Dermis microvascular lymphatic vessel endothelial cell (primary cell): Measurements from ENCODE around the gene TXNDC15. TPM values are rescaled to one million over a fixed set of nuclear protein-coding genes. Genes with fewer than 3 reads are reported as not detected.

ENCODE experiments used
- DNase-seq, 2 donors: peaks; one replicate each; pipeline versions ENCODE4 v3.0.0 to v3.0.0-alpha.2; 2010; ENCODE audit warnings: low read depth in 2 of 2
- total RNA-seq: library from RNA; depleted of rRNA; stranded (reverse); fragments of >200 nt; gene quantifications from 2 replicates; pipeline ENCODE4 v1.2.1, GENCODE V29; 2014

The TXNDC15 gene
- total RNA-seq, 1 donor from 2014 or later: 61.9 TPM

DNA sequence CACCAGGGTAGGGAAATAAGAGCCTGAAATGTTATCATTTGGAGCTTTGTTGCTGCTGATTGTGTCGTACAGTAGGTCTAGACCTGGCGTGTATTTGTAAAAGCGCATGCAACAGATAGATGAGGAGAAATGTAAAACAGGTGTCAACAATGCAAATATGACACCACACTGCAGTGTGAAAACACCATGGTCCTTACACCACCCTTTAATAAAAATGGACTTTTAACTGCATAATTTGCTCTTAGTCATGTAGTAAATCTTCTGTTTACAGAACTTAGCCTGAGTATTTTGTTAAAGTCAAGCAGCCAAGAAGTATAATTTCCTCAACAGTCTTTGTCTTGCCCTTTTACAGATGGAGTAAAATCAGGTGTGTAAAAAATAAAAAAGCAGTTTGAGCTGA, 44.7 kb downstream of the TXNDC15 start:
- DNase-seq: no peak

DNA sequence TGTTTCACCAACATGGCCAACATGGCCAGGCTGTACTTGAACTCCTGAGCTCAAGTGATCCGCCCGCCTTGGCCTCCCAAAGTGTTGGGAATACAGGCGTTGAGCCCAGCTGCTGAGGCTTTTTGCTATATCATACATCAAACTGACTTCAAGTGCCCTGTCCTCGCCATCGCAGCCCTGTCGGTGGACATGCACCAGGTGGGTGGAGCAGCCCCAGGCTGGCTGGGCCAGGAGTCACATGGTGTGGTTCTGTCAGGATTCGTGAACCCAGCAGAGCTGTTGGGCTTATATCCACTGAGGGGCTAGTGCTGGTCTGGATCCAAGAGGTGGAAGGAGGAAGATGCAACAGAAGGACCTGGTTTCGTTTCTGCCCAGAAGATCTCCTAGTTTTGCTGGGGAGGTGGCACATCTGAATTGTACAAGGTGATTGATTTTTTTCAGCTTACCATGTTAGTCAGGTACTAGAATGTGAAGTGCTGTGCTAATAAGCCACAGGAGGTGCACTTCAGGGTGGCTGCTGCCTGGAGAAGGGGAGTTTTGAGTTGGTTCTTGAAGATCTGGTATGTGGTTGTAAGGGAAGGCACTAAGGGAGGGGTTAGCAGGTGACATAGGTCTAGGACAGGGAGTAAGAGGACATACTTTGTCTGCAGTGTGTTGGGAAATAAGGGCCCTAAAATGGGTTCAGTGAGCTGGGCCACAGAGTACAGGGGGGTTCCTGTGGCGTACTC, 46.8 kb downstream of the TXNDC15 start:
- DNase-seq: no peak

DNA sequence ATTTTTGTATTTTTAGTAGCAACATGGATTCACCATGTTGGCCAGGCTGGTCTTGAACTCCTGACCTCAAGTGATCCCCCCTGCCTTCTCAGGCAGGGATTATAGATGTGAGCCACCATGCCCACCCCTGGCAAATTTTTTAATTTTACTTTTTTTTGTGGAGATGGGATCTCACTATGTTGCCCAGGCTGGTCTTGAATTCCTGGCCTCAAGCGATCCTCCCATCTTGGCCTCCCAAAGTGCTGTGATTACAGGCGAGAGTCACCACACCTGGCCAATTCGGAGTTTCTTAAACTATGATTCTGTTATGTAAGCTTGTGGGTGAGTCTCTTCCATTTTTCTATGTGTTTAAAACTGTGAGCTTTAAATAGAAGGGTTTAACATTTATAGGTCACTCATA, 58.3 kb downstream of the TXNDC15 start:
- DNase-seq: no peak

DNA sequence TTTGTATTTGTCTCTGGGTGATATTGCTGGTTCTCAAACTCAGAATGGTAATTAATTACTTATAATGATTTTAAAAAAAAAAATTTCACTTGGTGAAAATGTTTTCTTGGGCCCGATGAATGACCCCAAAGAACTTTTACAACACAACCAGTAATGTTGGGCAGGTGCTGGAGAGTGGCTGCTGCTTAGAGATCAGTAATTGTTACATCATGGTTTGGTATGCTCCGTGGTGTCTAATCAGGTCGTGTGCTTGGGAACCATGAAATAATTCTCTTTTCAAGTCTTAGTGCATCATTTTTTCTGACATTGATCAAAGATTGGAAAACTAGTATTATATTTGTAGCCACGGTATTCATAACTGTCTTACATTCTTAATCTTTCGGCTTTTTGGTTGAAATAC, 60.0 kb downstream of the TXNDC15 start:
- DNase-seq: no peak

DNA sequence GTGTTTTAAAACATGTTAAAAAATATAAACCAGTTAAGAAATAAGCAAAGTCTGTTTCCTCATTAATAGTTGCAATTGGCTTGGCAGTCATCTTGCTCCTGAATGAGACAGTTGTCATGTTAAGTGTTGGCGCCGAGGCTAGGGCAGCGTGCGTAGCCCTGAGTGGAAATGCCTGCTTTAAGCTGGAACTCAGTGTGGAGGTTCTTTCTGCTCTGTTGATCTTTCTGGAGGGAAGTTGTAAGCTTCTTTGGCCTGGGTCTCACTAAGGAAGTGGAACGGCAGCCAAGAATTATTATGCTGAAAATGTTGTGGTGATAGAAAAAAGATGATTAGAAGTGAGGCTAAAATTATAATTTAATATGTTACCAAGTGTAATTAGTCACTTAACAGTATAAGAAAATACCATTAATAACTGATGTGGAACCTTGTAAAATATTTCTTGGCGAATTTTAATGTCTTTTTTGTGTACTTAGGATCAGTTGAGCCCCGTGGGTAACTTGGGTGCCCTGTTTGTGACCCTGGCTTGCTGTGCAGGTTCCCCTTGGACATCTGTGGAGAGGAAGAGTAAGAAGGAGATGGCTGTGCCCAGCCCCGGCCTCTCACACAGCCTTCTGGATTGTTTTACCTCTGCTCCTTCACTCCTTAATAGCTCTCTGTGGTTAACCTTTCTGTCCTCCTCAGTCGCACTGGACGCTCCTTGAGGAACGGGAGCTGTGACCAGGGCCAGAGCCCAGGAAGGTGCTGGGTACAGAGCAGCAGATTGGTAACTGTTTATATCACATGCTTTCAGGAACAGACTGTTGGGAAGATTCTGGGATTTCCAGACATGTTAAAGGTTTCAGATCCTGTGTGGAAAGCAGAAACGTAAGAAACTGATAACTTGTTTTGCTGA, 61.8 kb downstream of the TXNDC15 start:
- DNase-seq: no peak

DNA sequence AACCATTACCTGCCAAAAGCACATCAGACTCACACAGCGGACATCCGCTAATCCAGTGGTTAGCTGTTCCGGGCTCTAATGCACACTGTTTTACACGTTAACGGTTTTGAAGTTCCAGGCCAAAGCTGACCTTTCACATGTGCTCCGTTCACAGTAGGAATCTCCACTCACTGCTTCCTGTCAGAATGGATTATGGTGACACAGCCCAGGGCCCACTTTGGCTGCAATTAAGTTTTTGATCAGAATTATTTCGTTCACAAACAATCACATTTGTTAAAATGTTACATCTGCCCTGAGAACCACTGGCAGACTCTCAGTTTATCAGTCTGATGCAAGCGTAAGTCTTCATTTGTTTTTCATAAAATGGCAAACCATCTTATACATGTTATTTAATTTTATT, 63.4 kb downstream of the TXNDC15 start:
- DNase-seq: no peak

DNA sequence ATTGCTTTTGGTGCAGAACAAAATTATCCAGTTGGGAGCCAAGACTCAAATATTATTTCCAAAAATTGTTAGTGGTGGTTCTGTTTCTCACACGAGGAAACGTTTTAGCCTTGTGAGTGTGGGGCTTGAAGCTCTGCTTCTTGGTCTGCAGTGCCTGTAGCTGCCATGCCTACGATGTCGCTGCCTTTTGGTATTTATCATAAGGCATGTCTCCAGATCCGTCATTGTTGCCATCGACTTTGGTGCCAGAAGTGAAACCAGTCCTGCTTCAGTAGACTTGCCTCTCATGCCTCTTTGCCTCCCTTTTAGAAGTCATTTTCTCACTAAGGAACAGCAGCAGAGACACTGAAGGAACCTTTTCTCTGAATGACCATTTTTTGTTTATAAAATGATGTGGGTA, 63.9 kb downstream of the TXNDC15 start:
- DNase-seq: no peak

DNA sequence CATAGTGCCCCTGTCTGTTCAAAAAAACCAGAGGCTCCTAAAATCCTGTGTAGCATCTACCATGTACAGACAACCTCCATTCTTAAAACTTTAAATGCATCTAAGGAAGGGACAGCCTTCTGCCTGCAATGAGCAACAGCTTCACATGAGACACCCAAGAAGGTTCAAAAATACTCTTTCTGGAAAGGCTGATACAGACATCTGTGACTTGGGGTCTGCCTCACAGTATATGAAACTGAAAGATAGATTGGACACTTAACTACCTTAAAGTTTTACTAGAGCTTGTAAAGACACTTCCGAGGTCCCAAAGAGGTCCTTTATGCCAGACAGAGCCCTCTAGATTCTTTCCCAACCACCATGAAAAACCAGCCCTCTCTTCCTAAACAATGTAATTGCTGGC, 65.3 kb downstream of the TXNDC15 start:
- DNase-seq: no peak

DNA sequence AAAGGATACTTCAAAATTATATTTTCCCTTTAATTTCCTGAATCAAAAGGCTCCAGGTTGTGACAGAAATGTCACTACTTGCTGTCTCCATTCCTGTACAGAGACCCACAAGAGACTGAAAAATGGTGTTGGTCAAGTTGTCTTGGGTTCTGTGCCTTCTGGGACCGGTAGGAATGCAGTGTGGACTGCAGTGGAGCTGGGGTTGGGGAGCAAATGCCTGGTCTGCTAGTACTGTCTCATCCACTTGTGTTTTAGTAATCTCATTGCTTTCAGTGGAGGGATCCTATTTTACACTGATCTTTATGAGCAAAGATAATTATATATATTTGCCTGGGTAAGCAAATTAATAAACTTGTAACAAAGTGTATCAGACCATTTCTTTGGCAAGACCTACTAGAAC, 69.4 kb downstream of the TXNDC15 start:
- DNase-seq: no peak

DNA sequence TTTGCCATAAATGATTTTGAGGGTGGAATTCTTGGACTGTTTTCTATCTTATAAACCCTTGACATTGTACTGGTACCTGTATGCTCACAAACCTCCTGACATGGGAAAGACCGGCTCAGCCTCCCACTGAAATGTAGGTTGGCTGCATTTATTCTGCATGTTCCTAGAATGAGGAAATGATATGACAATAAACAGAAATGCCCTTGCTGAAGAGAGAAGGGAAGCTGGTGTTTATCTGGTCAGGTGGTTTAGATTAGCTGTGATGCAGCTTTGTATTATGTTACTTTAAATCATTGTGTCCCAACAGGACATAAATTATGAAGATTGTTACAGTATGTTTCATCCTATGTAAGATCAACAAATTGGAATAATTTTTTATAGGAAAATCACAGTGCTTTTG, 70.5 kb downstream of the TXNDC15 start:
- DNase-seq: no peak

DNA sequence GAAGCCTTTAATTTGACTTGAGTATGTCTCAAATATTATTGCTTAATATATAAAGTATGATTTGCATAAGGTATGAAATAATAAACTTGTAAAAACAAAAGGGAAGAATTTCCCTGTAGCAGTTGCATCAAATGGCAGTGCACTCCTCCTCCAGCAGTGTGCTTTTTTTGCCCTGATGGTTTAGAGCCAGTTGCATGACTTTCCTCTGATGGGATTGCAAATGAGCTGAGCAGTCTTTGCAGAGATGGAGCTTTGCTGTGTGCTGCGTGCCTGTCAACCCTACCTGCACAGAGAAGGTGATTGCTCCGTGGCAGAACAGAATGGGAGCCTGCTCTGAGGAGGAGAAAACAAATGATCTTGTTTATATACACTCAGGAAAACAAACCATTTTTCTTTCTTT, 70.9 kb downstream of the TXNDC15 start:
- no peak for DNase-seq

DNA sequence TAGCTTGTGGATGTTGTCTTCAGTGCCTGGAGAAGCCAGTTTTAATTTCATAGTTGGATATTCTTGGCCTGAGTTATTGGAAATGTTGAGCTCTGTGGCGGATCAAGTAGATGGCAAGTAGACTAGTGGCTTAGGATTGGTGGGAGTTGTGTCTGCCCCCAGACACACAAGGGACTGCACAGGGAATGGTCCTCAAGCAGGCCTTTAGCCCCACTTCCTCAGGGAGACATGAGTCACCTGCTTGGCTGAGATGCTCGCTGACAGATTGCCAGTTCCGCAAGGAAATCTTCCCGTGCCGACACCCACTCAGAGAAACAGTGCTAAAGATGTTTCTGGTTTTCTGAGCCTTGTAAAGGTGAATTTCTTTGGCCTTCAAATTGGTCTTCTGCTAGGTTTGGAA, 74.7 kb downstream of the TXNDC15 start:
- peak in 1 of 2 donors; percentile 67 for DNase-seq

DNA sequence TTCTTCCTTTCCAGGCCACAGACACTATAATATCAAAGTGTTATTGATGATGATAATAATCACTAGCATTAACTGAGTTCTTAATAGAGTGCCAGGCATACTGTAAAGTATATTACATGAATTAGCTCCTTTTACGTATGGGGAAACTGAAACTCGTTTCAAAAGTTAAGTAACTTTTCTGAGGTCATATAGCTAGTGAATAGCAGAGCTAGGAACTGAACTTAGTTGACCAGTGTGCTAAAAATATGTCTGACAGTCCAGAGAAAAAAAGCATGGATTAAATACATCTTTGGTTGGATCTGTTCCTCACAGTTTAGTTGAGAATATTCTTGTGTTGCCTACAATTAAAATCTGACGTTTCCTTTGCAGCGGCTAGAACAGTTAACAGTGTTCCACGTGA, 75.1 kb downstream of the TXNDC15 start:
- DNase-seq: no peak

Other genes starting within 250 kb of the TXNDC15 start
- gene SAR1B, start 241.5 kb upstream of the TXNDC15 start, total RNA-seq: 20.7 and 26.3 TPM in 2 replicates
- gene SEC24A, start 225.6 kb upstream of the TXNDC15 start, total RNA-seq: 13.5 and 18.5 TPM in 2 replicates
- 30.7 and 30.9 TPM in 2 replicates for gene CAMLG, start 135.8 kb upstream of the TXNDC15 start, total RNA-seq
- 14.4 and 16.3 TPM in 2 replicates for gene DDX46, start 115.6 kb upstream of the TXNDC15 start, total RNA-seq
- gene C5orf24, start 28.4 kb upstream of the TXNDC15 start, total RNA-seq: 36.8 and 43.1 TPM in 2 replicates
- 4.2 and 4.7 TPM in 2 replicates for gene PCBD2, start 30.8 kb downstream of the TXNDC15 start, total RNA-seq
- under 0.01 and 0.13 TPM in 2 replicates for gene CATSPER3, start 93.5 kb downstream of the TXNDC15 start, total RNA-seq
- under 0.01 TPM in 1 of 2 replicates, not detected in the other for gene PITX1, start 159.9 kb downstream of the TXNDC15 start, total RNA-seq